Peyer's patch (tissue), 4 donors: ENCODE data around the gene CYB5B.

Source experiments
- POLR2A ChIP-seq, 2 donors: fragments of 450-650 bp; IDR thresholded peaks; one replicate each; pipeline ENCODE4 v1.5.1; 2017; ENCODE audit warnings: antibody characterized with exemption in 2 of 2, mild to moderate bottlenecking in 2 of 2, moderate library complexity in 2 of 2
- TF ChIP-seq, protein P1 (sequence below), 6 experiments: fragments of 450-650 bp in 4 of 6; fragments of 200-600 bp in 2 of 6; sonication (generic) in 1 of 6; IDR thresholded peaks; one replicate each; pipeline ENCODE4 v1.5.1; 2017 to 2019; ENCODE audit warnings: antibody characterized with exemption in 6 of 6, mild to moderate bottlenecking in 3 of 6, moderate library complexity in 1 of 6

DNA sequence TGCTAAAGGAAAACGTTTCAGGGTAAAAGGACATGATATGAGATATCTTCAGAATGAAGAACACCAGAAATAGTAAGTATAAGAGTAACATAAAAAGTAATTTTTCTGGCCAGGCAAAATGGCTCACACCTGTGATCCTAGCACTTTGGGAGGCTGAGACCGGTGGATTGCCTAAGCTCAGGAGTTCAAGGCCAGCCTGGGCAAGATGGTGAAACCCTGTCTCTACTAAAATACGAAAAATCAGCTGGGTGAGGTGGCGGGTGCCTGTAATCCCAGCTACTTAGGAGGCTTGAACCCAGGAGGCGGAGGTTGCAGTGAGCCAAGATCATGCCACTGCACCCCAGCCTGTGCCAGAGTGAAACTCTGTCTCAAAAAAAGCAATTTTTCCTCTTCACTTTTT lies 84.7 kb downstream of the CYB5B start:
- TF ChIP-seq, protein P1, sequence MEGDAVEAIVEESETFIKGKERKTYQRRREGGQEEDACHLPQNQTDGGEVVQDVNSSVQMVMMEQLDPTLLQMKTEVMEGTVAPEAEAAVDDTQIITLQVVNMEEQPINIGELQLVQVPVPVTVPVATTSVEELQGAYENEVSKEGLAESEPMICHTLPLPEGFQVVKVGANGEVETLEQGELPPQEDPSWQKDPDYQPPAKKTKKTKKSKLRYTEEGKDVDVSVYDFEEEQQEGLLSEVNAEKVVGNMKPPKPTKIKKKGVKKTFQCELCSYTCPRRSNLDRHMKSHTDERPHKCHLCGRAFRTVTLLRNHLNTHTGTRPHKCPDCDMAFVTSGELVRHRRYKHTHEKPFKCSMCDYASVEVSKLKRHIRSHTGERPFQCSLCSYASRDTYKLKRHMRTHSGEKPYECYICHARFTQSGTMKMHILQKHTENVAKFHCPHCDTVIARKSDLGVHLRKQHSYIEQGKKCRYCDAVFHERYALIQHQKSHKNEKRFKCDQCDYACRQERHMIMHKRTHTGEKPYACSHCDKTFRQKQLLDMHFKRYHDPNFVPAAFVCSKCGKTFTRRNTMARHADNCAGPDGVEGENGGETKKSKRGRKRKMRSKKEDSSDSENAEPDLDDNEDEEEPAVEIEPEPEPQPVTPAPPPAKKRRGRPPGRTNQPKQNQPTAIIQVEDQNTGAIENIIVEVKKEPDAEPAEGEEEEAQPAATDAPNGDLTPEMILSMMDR (IDR thresholded peaks at IDR 0.05), result no peak
- no peak for TF ChIP-seq POLR2A (IDR thresholded peaks at IDR 0.05)
